CD4-positive, alpha-beta T cell treated with Interleukin-2 at 100 ng/mL for 4 hours (primary cell): ENCODE data around the gene ZNF776.
"Not testable (repeated sequence)": the region's sequence is repeated elsewhere in the genome, so short reads cannot be mapped to it uniquely, and the experiment has no call there.

Experiments
- DNase-seq: peaks from one replicate; pipeline ENCODE4 v3.0.0-alpha.2; 2020; ENCODE audit warnings: low spot score

The ZNF776 gene

DNA sequence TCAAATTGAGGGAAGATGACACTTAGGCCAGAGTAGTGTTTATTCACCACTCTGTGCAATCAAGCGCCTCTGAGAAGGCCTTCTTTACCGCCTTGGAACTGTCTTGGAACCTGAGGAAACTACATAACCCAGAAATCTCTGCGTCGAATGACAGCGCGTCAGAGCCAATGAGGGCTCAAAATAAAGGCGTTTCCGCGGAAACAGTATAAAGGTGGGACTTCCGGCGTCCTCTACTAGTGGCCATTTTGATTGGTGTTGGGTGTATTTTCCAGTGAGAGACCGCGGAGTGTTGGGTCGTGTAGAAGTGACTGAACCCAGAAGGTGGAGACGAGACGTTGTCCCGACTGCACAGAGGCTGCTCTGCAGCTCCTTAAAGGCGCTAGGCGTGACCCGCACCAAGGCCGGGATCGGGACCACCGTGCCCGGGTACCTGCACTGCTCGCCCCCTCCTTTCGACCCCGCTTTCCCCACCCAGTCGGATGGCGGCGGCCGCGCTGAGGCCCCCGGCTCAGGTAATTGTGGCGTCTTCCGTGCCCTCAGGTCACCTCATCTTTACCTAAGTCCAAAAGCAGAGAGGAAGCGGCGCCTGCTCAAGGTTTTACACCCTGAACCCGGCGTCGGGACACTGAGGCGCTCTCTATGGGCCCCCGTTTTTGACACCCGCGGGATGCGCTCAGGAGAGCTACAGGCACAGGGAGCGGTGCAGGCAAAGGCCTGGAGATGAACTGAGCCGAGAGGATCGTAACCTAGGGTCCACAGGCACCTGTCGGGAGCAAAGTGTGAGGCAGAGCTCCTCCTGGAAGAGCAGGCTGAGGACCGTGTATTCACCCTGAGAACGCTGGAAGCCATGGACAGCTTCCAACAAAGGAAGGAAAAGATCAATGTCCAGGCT is at the start of gene ZNF776:
Gene ZNF776, plus strand, starts transcription at position 236 of the 892 bp plus-strand sequence. Its CDS starts 244 bp downstream, at position 480.
- DNase-seq, result peak; percentile 91

DNA sequence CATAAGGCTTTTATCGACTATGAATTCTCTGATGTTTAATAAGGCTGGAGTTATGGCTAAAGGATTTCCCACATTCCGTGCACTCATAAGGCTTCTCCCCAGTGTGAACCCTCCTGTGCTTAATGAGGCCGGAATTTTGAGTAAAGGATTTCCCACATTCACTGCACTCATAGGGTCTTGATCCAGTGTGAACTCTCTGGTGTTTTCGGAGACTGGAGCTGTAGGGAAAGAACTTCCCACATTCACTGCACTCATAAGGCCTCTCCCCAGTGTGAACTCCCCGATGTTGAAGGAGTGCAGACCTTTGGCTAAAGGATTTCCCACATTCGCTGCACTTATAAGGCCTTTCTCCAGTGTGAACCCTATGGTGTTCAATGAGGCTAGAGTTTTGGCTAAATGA is 45.0 kb upstream of the ZNF776 start:
- DNase-seq, result no peak

DNA sequence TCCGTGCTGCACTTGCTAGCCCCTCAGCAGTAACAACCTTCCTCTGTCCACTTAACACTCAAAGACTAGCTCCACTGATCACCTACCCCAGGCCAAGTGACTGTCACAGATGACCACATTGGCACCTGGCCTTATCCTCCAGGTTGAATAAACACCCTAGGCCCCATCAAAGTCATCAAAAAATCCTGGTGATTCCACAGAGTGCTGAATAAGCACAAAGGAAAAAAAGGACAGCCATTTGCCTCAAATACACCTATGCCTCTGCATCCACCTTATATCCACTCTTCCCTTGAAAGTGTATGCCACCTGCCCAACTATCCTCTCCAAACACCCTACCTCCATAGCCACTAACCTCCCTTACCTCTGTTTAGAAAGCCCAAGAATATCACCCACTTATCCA is 40.3 kb upstream of the ZNF776 start:
- DNase-seq, result no peak

DNA sequence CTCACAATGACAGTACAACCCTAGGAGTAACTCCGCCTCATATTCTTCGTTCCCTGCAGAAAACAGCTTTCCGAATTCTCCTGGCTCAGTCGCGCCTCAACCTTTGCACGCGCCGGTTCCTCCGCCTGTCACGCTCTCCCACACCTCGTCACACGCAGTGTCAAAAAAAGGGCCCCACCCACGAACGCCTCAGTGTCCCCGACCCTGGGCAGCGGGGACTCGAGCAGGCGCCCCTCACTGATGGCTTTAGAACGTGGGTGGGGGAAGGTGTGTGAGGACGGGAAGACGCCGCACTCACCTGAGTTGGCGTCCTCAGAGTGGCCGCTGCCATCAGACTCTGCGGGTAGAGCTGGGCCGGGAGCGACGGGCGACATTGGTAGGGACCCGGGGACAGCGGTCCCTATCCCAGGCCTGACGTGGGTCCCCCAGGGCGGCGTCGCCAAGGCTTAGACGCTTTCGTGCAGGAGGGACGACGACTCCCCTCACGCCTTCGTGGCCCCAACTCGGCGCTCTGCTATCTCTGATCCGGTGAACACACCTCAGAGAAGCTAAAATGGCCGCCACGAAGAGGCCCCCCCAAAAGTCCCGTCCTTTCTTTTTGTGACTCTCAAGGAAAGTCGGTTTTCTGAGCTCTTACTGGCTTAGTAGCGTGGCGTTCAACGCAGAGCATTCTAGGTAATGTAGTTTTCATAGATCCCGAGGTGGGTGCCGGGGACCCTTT is 37.8 kb upstream of the ZNF776 start, which contains the start of gene ZNF154:
Gene ZNF154, minus strand, starts transcription at position 564 of the 721 bp plus-strand sequence. Its CDS starts 233 bp downstream, at position 331.
- DNase-seq, result peak; percentile 74

DNA sequence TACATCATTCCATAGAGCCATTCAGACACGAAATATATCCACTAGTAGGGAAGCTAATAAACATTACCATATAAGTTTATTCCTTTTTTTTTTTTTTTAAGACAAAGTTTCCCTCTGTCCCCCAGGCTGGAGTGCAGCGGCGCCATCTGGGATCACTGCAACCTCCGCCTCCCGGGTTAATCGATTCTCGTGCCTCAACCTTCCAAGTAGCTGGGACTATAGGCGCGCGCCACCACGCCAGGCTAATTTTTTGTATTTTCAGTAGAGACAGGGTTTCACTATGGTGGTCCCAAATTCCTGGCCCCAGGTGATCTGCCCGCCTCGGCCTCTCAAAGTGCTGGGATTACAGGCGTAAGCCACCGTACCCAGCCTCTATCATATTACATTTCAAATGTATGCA is 37.0 kb upstream of the ZNF776 start:
- DNase-seq, result no peak

DNA sequence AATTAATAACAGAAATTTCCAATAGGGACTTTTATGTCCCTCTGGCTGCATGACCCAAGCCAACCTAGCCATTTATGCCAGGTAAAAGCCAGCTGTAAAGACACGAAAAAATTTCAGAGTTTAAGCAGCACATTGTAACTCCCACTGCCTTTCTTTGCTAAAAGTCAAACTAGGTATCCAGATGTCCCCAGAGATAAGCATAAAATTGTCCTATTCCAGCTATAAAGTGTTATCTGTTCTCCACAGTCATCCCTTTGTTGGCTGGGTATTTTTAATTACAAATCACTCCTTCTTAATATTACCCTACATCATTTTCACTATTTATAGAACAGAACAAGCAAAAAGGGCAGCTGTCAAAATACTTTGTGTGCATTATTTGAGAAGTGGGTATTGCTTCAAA is 34.4 kb upstream of the ZNF776 start:
- DNase-seq, result no peak

DNA sequence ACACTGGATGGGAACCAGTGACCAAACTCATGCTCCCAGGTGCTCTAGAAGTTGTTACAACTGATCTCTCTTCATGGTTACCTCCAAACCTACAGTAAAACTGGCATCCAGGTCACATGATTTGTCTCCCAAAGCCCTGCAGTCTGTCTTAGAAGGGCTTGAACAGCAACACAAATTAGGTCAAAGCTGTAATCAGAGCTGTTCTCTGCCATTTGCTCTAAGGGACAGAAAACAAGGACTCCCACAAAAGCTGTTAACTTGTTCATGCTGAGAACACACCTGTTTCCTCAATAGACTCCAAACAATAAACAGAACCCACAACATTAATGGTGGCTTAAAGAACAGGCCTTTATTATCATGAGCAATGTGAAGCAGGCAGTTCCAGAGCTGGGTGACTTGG is 27.2 kb upstream of the ZNF776 start:
- DNase-seq, result no peak

DNA sequence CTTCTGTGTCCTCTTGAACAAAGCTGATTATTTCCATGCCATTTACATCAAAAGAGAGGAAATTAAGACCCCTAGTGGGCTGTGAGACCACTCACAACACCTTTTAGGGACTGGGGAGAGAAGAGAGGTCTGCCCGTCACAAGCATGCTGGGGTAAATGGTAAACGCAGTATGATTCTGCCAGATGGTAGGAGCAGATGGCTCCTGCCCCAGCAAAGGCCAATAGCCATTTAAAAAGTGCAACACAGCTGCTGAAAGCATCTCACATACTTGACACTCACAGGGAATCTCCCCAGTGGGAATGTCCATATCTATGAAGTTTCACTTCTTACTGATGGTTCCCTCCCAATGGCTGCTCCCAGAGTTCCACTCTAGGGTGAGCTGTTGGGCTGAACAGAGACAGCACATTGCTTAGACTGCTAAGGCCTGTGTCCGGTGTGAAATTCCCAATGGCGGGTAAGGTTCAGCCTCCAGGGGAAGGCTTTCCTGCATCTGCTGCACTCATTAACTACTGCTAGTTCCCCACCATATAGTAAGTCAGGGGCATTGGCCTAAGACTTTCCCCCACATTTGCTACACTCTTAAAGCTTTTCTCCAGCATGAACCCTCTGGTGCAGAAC is 26.6 kb upstream of the ZNF776 start:
- DNase-seq, result no peak

DNA sequence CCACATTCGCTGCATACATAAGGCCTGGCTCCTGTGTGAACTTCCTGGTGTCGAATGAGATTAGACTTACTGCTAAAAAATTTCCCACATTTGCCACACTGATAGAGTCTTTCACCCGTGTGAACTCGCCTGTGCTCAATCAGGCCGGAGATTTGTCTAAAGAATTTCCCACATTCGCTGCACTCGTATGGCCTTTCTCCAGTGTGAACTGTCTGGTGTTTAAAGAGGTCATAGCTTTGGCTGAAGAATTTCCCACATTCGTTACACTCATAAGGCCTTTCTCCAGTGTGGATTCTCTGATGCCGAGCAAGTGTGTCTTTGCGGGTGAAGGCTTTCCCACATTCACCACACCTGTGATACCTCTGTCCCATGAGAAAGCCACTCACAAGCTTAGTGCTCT is 25.7 kb upstream of the ZNF776 start:
- DNase-seq, result no peak

DNA sequence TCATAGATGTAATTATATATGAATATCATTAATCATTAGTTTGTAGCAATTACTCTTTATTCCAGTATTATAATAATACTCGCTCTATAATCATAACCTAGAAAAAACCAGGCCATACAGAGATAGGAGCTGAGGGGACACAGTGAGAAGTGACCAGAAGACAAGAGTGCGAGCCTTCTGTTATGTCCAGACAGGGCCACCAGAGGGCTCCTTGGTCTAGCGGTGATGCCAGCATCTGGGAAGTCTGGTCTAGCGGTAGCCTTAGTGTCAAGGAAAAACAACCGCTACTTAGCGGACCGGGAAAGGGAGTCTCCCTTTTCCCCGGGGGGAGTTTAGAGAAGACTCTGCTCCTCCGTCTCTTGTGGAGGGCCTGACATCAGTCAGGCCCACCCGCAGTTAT is 8.3 kb upstream of the ZNF776 start:
- DNase-seq, result peak; percentile 42

DNA sequence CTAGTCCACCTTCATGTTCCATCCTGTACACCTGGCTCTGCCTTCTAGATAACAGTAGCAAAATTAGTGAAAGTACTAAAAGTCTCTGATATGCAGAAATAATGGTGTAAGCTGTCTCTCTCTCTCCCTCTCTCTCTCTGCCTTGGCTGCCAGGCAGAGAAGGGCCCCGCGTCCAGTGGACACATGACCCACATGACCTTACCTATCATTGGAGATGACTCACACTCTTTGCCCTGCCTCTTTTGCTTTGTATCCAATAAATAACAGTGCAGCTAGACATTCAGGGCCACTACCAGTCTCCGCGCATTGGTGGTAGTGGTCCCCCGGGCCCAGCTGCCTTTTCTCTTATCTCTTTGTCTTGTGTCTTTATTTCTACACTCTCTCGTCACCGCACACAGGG is 7.8 kb upstream of the ZNF776 start:
- DNase-seq, result not testable (repeated sequence)

DNA sequence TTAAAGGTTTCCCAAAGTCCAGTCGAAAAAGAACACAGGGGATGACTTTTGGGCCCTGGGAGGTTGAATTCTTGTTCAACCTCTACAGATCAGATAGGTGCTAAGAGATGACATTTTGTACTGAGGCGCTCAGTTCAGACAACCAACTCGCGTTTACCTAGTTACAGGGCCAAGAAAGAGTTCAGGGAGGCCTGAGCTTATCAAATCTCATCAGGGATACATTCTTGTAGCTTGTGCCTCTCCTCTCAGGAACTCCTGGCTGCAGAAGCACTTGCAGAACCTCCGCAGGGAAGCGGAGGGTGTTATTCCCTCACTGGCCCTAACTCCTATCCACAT is 825 bp downstream of the ZNF776 start:
- no peak for DNase-seq

DNA sequence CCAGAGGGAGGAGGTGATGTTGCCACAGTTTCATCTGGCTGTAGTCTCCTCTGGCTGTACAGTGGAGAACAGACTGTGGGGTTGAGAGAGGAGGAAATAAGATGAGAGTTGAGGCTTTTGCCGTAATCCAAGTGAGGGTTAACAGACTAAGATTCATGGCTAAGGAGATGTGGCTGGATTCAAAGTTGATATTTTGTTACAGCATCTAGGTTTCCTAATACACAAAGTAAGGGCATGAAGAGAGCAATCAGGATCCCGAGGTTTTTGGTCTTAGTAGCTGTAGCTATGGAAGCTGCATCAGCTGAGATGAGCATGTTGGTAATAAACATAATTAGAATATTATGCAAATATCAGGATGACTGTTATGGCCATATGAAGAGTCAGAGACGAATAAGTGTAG is 1.4 kb downstream of the ZNF776 start:
- DNase-seq, result no peak

DNA sequence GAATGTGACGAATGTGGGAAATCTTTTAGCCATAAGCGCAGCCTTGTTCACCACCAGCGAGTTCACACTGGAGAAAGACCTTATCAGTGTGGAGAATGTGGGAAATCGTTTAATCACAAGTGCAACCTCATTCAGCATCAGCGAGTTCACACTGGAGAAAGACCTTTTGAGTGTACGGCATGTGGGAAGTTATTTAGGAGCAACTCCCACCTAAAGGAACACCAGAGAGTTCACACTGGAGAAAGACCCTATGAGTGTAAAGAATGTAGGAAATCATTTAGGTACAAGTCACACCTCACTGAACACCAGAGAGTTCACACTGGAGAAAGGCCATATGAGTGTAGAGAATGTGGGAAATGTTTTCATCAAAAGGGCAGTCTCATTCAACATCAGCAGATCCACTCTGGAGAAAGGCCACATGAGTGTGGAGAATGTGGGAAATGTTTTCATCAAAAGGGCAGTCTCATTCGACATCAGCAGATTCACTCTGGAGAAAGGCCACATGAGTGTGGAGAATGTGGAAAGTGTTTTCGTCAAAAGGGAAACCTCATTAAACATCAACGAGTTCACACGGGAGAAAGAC is 7.6 kb downstream of the ZNF776 start:
- no peak for DNase-seq

DNA sequence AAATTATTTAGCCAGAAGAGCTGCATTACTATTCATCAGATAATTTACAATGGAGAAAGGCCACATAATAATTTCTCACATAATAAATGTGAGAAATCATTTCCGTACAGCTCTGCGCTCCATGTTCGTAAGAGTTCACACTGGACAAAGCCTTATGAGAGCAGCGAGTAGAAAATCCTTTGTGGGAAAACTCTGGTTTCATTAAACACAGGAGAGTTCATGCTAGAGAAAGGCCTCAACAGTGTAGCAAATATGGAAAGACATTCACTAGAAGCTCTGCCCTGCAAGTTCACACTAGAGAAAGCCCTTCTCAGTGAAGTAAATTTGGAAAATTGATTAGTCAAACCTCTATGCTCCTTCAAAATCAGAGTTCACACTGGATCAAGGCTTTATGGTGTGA is 8.4 kb downstream of the ZNF776 start:
- no peak for DNase-seq

DNA sequence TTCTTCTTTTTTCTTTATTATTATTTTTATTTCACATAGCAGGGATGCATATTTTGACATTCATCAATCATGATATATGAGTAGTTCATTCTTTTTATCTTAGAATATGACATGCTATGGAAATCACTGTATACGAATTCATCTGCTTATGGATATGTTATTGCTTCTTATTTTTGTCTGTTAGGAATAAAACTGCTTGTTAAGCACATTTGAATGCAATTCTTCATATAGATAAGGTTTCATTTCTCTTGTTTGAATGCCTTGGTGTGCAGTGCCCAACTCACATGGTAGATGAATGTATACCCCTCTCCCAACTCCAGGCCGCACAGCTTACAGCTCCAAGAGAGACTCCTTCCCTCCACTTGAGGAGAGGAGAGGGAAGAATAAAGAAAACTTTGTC is 11.3 kb downstream of the ZNF776 start:
- DNase-seq, result no peak

DNA sequence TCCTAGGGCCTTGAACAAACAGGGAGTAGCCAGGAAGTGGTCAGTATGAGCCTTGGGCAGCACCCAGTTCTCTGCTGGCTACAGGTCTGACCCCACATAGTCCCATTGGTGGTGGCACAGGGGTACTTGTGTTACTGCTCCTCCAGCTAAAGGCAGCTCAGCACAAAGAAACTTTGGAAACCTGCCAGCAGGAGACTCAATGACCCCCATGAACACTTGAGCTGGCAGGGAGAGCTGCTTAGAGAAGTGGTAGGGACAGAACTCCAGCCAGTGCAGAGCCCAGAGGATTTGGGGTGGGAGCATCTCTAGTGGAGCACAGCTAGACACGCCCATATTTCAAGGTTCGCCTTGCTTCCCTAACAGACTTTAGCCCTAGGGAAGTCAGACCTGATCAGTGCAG is 12.5 kb downstream of the ZNF776 start:
- no peak for DNase-seq

DNA sequence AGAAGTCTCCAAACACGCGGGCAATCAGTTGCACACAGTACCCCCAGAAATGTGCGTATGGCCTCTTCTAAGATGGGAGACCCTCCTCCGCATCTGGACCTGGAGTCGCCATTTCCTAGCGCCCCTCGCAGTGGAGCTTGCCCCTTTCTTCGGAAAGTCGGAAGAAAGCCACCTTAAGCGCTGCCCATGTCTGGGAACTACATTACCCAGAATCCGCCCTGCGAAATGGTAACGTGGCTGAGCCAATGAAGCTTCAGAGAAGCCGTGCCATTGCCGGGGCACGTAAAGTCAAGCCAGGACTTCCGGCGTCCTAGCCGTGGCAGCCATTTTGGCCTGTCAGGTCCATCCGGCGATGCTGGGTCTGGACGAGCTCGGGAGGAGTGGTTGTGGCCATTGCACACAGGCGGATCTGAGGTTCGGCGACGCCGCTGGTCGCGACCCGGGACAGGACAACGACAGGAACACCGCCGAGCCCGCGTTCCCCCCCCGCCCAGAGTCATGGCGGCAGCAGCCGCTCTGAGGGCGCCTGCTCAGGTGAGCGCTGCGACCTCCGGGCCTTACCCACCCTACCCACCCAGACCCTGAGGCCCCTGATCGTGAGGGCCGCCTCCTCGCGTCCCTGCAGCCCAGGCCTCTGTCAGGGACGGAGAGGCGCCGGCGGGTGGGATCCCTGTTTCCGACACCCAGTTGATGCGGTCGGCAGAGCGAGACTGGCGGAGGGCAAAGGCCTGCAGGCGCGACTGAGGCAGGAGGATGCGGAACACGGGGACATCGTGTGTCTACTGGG is 22.9 kb downstream of the ZNF776 start, which contains the start of gene ZNF586:
Gene ZNF586, plus strand, starts transcription at position 332 of the 787 bp plus-strand sequence. Its CDS starts 167 bp downstream, at position 499.
- DNase-seq, result peak; percentile 89

DNA sequence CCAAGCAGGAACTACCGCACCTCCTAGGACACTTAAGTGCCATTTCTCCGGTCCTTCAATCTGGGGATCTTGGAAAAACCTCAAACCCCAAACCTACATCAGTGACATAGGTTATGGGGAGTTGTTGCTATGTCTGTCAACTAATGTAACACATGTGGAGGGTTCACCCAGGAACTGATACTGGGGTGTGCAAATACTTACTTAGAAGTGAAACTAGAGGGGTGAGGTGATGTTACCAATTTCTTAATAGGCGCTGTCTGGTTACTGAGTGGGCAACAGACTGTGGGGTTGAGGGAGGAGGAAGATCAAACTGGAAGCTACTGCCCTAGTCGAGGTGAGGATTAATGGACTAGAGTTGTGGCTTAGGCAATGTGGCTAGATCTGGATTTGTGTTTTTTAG is 24.8 kb downstream of the ZNF776 start:
- no peak for DNase-seq

DNA sequence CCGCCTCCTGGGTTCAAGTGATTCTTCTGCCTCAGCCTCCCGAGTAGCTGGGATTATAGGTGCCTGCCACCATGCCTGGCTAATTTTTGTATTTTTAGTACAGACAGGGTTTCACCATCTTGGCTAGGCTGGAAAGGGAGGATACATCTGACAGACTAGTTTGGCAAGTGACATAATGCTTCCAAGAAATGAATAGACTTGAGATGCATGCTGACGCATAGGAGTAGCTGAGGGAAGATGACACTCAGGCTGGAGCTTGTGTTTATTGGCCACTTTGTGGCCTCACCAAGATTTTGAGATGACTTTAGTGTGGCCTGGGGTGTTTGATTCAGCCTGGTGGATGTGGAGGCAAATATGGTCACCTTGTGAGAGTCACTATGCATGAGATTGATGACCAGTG is 26.9 kb downstream of the ZNF776 start:
- no peak for DNase-seq

DNA sequence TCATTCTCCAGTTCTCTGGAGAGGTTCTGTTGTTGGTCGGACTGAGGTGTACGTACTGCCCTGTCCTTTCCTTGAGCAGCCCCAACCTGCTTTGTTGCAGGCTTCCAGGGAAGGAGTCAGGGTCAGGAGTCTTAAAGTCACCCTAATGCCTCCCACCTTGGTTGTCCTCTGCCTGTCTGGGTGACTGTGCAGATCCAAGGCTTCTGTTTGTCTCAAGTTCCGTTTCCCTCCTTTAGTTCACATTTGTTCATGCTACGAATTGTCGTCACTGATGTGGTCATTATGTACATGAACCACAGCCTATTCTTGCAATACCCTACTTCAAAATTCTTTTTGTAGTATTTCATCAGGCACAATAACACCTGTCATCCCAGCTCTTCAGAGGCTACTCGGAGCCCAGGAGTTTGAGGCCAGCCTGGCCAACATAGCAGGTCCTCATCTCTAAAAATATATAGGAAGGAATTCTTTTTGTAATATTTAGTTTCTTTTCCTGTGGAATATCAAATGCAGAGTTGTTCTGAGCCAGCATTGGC is 30.2 kb downstream of the ZNF776 start:
- DNase-seq, result no peak
